Lower lobe of right lung (tissue), 2 donors: Measurements from ENCODE around the gene TUBA8. TPM values are rescaled to one million over a fixed set of nuclear protein-coding genes. Genes with fewer than 3 reads are reported as not detected.

Experiments used
- ATAC-seq, 2 donors: fragments of 200-7000 bp; cut with Tn5 transposase; one replicate each; pipeline ENCODE4 v1.9.1; 2020 to 2022; ENCODE audit warnings: mild to moderate bottlenecking in 2 of 2, moderate library complexity in 2 of 2
- DNase-seq: peaks from one replicate; pipeline ENCODE4 v3.0.0-alpha.2; 2020
- H3K27ac ChIP-seq: fragments of 200-600 bp; one replicate; pipeline ENCODE4 v1.8.0; 2022
- H3K27me3 ChIP-seq: fragments of 200-600 bp; one replicate; pipeline ENCODE4 v1.8.0; 2022; ENCODE audit warnings: low read depth
- H3K36me3 ChIP-seq: fragments of 200-600 bp; one replicate; pipeline ENCODE4 v1.8.0; 2022; ENCODE audit warnings: mild to moderate bottlenecking
- H3K4me1 ChIP-seq: fragments of 200-600 bp; one replicate; pipeline ENCODE4 v1.8.0; 2022
- H3K4me3 ChIP-seq: fragments of 200-600 bp; one replicate; pipeline ENCODE4 v1.8.0; 2022; ENCODE audit warnings: mild to moderate bottlenecking
- H3K9me3 ChIP-seq: fragments of 200-600 bp; one replicate; pipeline ENCODE4 v1.8.0; 2022
- intact Hi-C: fragments of 100-400 bp; cut with DNase I; formaldehyde crosslinking; loops from one replicate; pipeline ENCODE4 v1.11.0; 2022
- total RNA-seq: library from RNA; stranded (reverse); fragmentation: NEBNext Ultra II Directional; extraction: Animal tissue kit (Norgen Biotek cat#: 25700); gene quantifications from one replicate; pipeline ENCODE4 v1.2.1, GENCODE V29; 2021
- TF ChIP-seq, protein P1 (sequence below): fragments of 200-600 bp; IDR thresholded peaks from one replicate; pipeline ENCODE4 v1.8.0; 2022; ENCODE audit warnings: antibody characterized with exemption, mild to moderate bottlenecking
- donor health status: DM: no; HTN: yes; CAD: no; lungs with severe emphysema.

The TUBA8 gene
- total RNA-seq, 1 donor from 2014 or later, result 1.3 TPM

DNA sequence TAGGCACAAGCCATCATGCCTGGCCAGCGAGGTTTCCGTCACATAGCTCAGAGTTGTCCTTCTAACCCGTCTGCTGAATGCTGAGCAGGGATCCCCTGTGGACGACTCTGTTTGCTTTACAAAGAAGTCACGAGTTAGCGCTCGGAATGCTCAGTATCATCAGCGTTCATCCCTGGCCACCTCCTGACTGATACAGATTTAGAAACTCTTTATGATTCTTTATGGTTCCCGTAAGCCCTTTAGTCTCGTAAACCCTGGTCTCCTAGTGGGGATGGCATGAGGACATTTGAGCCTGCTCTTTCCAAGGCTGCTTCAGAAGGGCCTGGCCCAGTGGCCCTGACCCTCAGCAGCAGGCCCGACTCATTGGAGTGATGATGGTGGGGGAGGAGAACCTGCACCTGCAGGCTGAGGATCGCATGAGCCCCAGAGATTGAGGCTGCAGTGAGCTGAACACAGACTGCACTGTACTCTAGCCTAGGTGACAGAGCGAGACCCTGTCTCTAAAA lies 23.2 kb upstream of the TUBA8 start:
- no peak overlapping the region for H3K27ac ChIP-seq
- no peaks in the 10 kb centered on the region for H3K27me3 ChIP-seq
- TF ChIP-seq, protein P1, sequence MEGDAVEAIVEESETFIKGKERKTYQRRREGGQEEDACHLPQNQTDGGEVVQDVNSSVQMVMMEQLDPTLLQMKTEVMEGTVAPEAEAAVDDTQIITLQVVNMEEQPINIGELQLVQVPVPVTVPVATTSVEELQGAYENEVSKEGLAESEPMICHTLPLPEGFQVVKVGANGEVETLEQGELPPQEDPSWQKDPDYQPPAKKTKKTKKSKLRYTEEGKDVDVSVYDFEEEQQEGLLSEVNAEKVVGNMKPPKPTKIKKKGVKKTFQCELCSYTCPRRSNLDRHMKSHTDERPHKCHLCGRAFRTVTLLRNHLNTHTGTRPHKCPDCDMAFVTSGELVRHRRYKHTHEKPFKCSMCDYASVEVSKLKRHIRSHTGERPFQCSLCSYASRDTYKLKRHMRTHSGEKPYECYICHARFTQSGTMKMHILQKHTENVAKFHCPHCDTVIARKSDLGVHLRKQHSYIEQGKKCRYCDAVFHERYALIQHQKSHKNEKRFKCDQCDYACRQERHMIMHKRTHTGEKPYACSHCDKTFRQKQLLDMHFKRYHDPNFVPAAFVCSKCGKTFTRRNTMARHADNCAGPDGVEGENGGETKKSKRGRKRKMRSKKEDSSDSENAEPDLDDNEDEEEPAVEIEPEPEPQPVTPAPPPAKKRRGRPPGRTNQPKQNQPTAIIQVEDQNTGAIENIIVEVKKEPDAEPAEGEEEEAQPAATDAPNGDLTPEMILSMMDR, result no peak
- no peak for DNase-seq
- ATAC-seq, result no peak
- peaks cover 87% of the 10 kb centered on the region for H3K36me3 ChIP-seq
- H3K4me1 ChIP-seq, result peaks cover 9% of the 10 kb centered on the region
- H3K9me3 ChIP-seq, result no peaks in the 10 kb centered on the region
- intact Hi-C loops, result no loop called here
- no peak overlapping the region for H3K4me3 ChIP-seq

DNA sequence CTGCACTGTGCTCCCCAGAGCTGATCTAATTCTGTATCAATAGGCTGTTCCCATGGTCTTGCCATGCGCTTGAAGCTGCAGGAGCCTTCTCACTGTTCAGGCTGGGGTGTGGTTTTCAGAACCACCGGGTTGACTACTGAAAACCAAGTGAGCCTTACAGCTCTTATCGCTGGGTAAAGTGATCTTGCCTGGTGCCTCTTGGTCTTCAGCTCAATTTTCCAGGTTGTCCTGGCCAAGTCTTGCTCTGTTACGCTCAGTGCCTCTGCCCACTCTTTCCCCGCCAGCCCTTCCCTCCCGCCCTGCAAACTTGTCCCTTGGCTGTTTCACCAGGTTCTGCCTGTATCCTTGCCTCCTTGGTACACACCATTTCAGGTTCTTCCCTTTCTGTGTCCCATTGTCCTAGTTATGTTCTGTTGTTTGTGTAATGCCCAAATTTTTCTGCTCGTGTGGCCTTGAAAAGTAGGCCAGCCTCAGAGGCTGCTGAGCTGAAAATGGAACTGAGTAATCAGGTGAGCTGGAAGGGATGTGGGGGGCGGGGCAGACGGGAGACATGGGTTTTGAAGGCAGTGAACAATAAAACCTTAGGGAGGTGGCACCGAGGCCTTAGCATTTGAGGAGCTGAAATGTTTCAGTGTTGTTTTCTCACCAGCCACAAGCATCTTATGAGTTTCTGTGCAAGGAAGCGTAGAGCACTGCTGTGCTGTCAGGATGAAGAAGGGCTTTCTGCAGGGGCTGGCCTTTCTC lies 21.6 kb upstream of the TUBA8 start:
- intact Hi-C loops, result no loop called here
- Histone ChIP-seq H3K27ac (no peak overlapping the region), H3K9me3 (no peaks in the 10 kb centered on the region), H3K4me1 (peaks cover 9% of the 10 kb centered on the region), H3K4me3 (no peak overlapping the region), H3K36me3 (peaks cover 71% of the 10 kb centered on the region), H3K27me3 (no peaks in the 10 kb centered on the region)
- TF ChIP-seq, protein P1, result no peak
- DNase-seq (no peak), ATAC-seq (no peak)

DNA sequence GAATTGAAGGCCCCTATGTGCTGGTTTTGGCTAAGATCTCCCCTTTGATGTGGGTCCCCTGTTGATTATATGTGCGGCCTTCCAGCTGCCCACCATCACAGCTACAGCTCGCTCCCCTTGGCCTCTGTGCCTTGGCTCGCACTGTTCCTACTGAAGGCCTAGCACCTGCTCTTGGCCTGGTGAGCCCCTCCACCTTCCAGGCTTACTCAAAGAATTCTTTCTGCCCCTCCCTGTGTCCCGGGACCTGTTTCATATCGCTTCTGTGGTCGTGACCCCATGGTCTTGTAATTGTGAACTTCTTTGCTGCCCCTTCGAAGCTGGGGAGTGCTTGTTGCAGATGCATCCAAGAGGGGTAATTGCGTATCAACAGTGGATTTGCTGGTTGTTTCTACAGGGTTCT lies 20.3 kb upstream of the TUBA8 start:
- ATAC-seq (no peak), DNase-seq (no peak)
- TF ChIP-seq, protein P1, result no peak
- H3K27ac ChIP-seq, result no peak overlapping the region
- no peaks in the 10 kb centered on the region for H3K27me3 ChIP-seq
- intact Hi-C loops, result no loop called here
- no peak overlapping the region for H3K4me3 ChIP-seq
- peaks cover 61% of the 10 kb centered on the region for H3K36me3 ChIP-seq
- H3K4me1 ChIP-seq, result peaks cover 9% of the 10 kb centered on the region
- H3K9me3 ChIP-seq, result no peaks in the 10 kb centered on the region

DNA sequence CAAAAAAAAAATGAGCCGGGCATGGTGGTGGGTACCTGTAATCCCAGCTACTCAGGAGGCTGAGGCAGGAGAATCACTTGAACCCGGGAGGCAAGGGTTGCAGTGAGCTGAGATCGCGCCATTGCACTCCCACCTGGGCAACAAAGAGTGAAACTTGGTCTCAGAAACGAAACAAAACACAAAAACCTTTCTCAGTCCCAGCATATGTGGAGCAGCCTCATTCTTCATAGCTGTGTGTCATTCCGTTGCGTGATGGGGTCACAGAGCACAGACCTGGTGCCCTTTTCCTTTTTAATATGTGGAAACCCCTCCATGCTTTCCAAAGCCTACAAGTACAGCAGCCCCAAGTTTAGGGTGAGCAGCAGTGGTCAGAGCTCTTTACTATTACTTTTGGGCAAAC lies 19.1 kb upstream of the TUBA8 start:
- intact Hi-C loops, result no loop called here
- TF ChIP-seq, protein P1, result no peak
- no peak for DNase-seq
- peak overlapping the region; percentile 83 for H3K27ac ChIP-seq
- no peaks in the 10 kb centered on the region for H3K27me3 ChIP-seq
- H3K9me3 ChIP-seq, result no peaks in the 10 kb centered on the region
- peaks cover 9% of the 10 kb centered on the region for H3K4me1 ChIP-seq
- H3K36me3 ChIP-seq, result peaks cover 59% of the 10 kb centered on the region
- ATAC-seq, result peak; percentile 7 to 16
- H3K4me3 ChIP-seq, result peak overlapping the region; percentile 44

DNA sequence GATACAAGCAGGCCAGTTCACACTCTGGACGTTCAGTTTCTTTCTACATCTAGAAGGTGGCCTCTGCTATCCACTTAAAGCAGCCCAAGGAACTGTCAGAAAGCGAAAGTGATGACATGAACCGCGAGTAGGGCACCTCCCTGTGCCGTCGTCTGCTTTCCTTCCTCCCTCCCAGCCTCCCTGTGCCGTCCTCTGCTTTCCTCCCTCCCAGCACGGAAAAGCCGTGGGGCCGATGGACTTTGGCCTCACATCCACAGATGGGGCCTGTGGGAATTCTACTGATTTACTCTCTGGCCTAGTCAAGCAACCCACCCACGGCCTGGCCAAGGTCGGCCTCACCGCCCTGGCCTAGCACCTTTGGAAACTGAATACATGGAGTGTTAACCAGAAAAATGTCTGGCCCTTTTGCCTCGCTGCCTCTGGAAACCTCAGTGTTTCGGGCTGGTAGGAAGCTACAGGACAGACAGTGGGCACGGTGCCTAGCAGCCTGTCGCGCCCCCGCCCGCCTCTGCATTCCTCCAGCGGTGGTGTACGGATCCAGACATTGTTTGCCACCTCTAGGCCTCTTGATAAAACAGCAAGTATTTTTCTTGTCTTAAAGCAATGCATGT lies 18.6 kb upstream of the TUBA8 start:
- H3K36me3 ChIP-seq, result peaks cover 53% of the 10 kb centered on the region
- DNase-seq (no peak), ATAC-seq (peak; percentile 74 to 77)
- no peaks in the 10 kb centered on the region for H3K27me3 ChIP-seq
- H3K4me3 ChIP-seq, result peak overlapping the region; percentile 44
- no peaks in the 10 kb centered on the region for H3K9me3 ChIP-seq
- H3K27ac ChIP-seq, result peak overlapping the region; percentile 83
- TF ChIP-seq, protein P1, result no peak
- H3K4me1 ChIP-seq, result peaks cover 9% of the 10 kb centered on the region
- intact Hi-C loops, result no loop called here
